HepG2 (cell line): Measurements from ENCODE around the gene SEMA7A. TPM values are rescaled to one million over a fixed set of nuclear protein-coding genes. Genes with fewer than 3 reads are reported as not detected.
A peak's percentile ranks its signal among the peaks of the same experiment; 100 is the strongest.

Source experiments
- AFF4 ChIP-seq: sonication (generic); formaldehyde crosslinking; IDR thresholded peaks from 2 replicates; pipeline ENCODE4 v1.4.0; 2020; ENCODE audit warnings: missing genetic modification reagents
- FOXA1 ChIP-seq, 2 experiments: fragments of 450-650 bp in 1 of 2; sonication (generic) in 1 of 2; formaldehyde crosslinking in 1 of 2; IDR thresholded peaks; 2 replicates each; pipeline versions ENCODE4 v1.4.0 to v1.6.1; 2016 to 2020; ENCODE audit warnings: missing genetic modification reagents in 1 of 2
- KAT2B ChIP-seq: fragments of 150-350 bp; IDR thresholded peaks from 2 replicates; pipeline ENCODE4 v1.6.1; 2014; ENCODE audit warnings: low read depth, low read length, borderline replicate concordance
- RFXANK ChIP-seq: IDR thresholded peaks from 2 replicates; pipeline ENCODE4 v1.6.1; 2016
- RFXAP ChIP-seq: sonication (generic); formaldehyde crosslinking; IDR thresholded peaks from 2 replicates; pipeline ENCODE4 v1.4.0; 2020; ENCODE audit warnings: missing genetic modification reagents, borderline replicate concordance
- SRSF9 ChIP-seq: fragments of 200-400 bp; formaldehyde crosslinking; IDR thresholded peaks from 2 replicates; pipeline ENCODE4 v1.6.1; 2018; ENCODE audit warnings: borderline replicate concordance, mild to moderate bottlenecking, low read depth, low read length; ENCODE audit not compliant: insufficient read depth, poor library complexity, severe bottlenecking
- SSRP1 ChIP-seq: IDR thresholded peaks from 2 replicates; pipeline ENCODE4 v1.6.1; 2016; ENCODE audit warnings: control low read depth
- TARDBP ChIP-seq: sonication (generic); formaldehyde crosslinking; IDR thresholded peaks from 2 replicates; pipeline ENCODE4 v1.8.0; 2022; ENCODE audit warnings: mild to moderate bottlenecking, missing genetic modification reagents
- YY1 ChIP-seq: IDR thresholded peaks from 2 replicates; pipeline ENCODE4 v1.6.1; 2011; ENCODE audit warnings: low read length, low read depth, moderate library complexity, mild to moderate bottlenecking; ENCODE audit not compliant: insufficient read depth, insufficient replicate concordance
- ZBTB46 ChIP-seq: sonication (generic); formaldehyde crosslinking; IDR thresholded peaks from 2 replicates; pipeline ENCODE4 v1.4.0; 2020; ENCODE audit warnings: mild to moderate bottlenecking, missing genetic modification reagents, borderline replicate concordance
- ZFP36 ChIP-seq: fragments of 150-350 bp; IDR thresholded peaks from 2 replicates; pipeline ENCODE4 v1.6.1; 2018; ENCODE audit warnings: borderline replicate concordance, low read length, low read depth; ENCODE audit not compliant: partially characterized antibody
- ZNF232 ChIP-seq: sonication (generic); formaldehyde crosslinking; IDR thresholded peaks from 2 replicates; pipeline ENCODE4 v1.4.0; 2020; ENCODE audit warnings: missing genetic modification reagents, borderline replicate concordance
- ZNF343 ChIP-seq: sonication (generic); formaldehyde crosslinking; IDR thresholded peaks from 2 replicates; pipeline ENCODE4 v1.4.0; 2020; ENCODE audit warnings: mild to moderate bottlenecking, missing genetic modification reagents
- ZNF572 ChIP-seq: sonication (generic); formaldehyde crosslinking; IDR thresholded peaks from 2 replicates; pipeline ENCODE4 v1.5.1; 2020; ENCODE audit warnings: mild to moderate bottlenecking, missing genetic modification reagents
- ZNF614 ChIP-seq: IDR thresholded peaks from 2 replicates; pipeline ENCODE4 v1.6.1; 2018; ENCODE audit warnings: missing biosample characterization, missing genetic modification reagents, inconsistent platforms, borderline replicate concordance
- ZNF709 ChIP-seq: sonication (generic); formaldehyde crosslinking; IDR thresholded peaks from 2 replicates; pipeline ENCODE4 v1.5.0; 2020; ENCODE audit warnings: mild to moderate bottlenecking, missing genetic modification reagents
- ZNF775 ChIP-seq: sonication (generic); formaldehyde crosslinking; IDR thresholded peaks from 2 replicates; pipeline ENCODE4 v1.4.0; 2020; ENCODE audit warnings: missing genetic modification reagents, mild to moderate bottlenecking, moderate library complexity, borderline replicate concordance
- ZNF850 ChIP-seq: sonication (generic); formaldehyde crosslinking; conservative IDR thresholded peaks from 2 replicates; pipeline ENCODE4 v1.9.0; 2021; ENCODE audit warnings: mild to moderate bottlenecking, missing genetic modification reagents
- polyA plus RNA-seq, 8 experiments: library from polyadenylated mRNA; depleted of rRNA in 3 of 8; stranded (reverse) in 7 of 8; unstranded in 1 of 8; fragments of >200 nt; fragmentation: Illumina TruSeq in 4 of 8; extraction: Trizol in 4 of 8; gene quantifications; 2 replicates each; pipeline versions ENCODE4 v1.2.1 to v1.2.3, GENCODE V29; 2011 to 2016; ENCODE audit warnings: low read depth in 4 of 8, missing spikeins in 1 of 8, mixed read lengths in 1 of 8; ENCODE audit not compliant: insufficient read depth in 1 of 8
- total RNA-seq, 5 experiments: library from RNA; depleted of rRNA; stranded (reverse); fragments of >200 nt; fragmentation: Illumina TruSeq; extraction: Trizol; gene quantifications; 2 replicates each; pipeline ENCODE4 v1.2.3, GENCODE V29; 2016; ENCODE audit warnings: low read depth in 1 of 5
- TF ChIP-seq, protein P1 (sequence below): sonication (generic); formaldehyde crosslinking; IDR thresholded peaks from 2 replicates; pipeline ENCODE4 v1.4.0; 2020; ENCODE audit warnings: missing genetic modification reagents

SEMA7A gene
- total and polyA plus RNA-seq, 2 of the 13 experiments (the other 11 are each of a cell fraction or from before 2014, with no cell fraction given) = 9.0 to 15.8 TPM

- TF ChIP-seq, protein P1, sequence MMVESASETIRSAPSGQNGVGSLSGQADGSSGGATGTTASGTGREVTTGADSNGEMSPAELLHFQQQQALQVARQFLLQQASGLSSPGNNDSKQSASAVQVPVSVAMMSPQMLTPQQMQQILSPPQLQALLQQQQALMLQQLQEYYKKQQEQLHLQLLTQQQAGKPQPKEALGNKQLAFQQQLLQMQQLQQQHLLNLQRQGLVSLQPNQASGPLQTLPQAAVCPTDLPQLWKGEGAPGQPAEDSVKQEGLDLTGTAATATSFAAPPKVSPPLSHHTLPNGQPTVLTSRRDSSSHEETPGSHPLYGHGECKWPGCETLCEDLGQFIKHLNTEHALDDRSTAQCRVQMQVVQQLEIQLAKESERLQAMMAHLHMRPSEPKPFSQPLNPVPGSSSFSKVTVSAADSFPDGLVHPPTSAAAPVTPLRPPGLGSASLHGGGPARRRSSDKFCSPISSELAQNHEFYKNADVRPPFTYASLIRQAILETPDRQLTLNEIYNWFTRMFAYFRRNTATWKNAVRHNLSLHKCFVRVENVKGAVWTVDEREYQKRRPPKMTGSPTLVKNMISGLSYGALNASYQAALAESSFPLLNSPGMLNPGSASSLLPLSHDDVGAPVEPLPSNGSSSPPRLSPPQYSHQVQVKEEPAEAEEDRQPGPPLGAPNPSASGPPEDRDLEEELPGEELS = 0 out of 2 replicates have a peak, but pooled peaks have one; percentile 25
- TF ChIP-seq AFF4 (no peak), ZNF775 (CRISPR knock-in tag) (no peak), ZBTB46 (CRISPR knock-in tag) (no peak), TARDBP (no peak), FOXA1 (IDR thresholded peaks at IDR 0.05) (no peak), FOXA1 (CRISPR knock-in tag; IDR thresholded peaks at IDR 0.05) (no peak), KAT2B (no peak), RFXANK (CRISPR knock-in tag) (no peak), SRSF9 (no peak), YY1 (no peak), ZNF343 (CRISPR knock-in tag) (peak; percentile 35; the same call in 1 of the 2 replicates), ZNF572 (CRISPR knock-in tag) (no peak), ZFP36 (peak; percentile 97), ZNF614 (CRISPR knock-in tag) (0 out of 2 replicates have a peak, but pooled peaks have one; percentile 34), ZNF232 (no peak), ZNF709 (CRISPR knock-in tag) (no peak), ZNF850 (CRISPR knock-in tag) (no peak), RFXAP (CRISPR knock-in tag) (no peak), SSRP1 (CRISPR knock-in tag) (no peak)
Measured at GRCh38 chr15:74427607-74428441, 5.9 kb downstream of the SEMA7A start (continued).
